ENCODE data around the gene KRTAP2-3.
"Not testable (repeated sequence)": the region's sequence is repeated elsewhere in the genome, so short reads cannot be mapped to it uniquely, and the experiment has no call there.

Gene KRTAP2-3

GRCh38 chr17:41064301-41064700 lies 4.4 kb upstream of the KRTAP2-3 start:
- H3K9ac ChIP-seq (ENCODE audit: low read depth, low read length) = no peak overlapping the region
- H3K4me1 ChIP-seq (ENCODE audit: control insufficient read depth, insufficient read depth, low read length) = no peaks in the 10 kb centered on the region
- H3K9me3 ChIP-seq (ENCODE audit: control insufficient read depth, insufficient read depth, low read length) = no peaks in the 10 kb centered on the region
- no peak overlapping the region for H3K4me3 ChIP-seq (ENCODE audit: low read depth, low read length)
- no peaks in the 10 kb centered on the region for H3K36me3 ChIP-seq (ENCODE audit: control insufficient read depth, insufficient read depth, low read length)
- H3K27me3 ChIP-seq (ENCODE audit: control insufficient read depth, insufficient read depth, low read length) = no peaks in the 10 kb centered on the region

GRCh38 chr17:41063449-41063848 lies 3.5 kb upstream of the KRTAP2-3 start:
- Histone ChIP-seq H3K4me3 (ENCODE audit: low read depth, low read length) (no peak overlapping the region), H3K9ac (ENCODE audit: low read depth, low read length) (no peak overlapping the region), H3K27me3 (ENCODE audit: control insufficient read depth, insufficient read depth, low read length) (no peaks in the 10 kb centered on the region), H3K9me3 (ENCODE audit: control insufficient read depth, insufficient read depth, low read length) (no peaks in the 10 kb centered on the region), H3K4me1 (ENCODE audit: control insufficient read depth, insufficient read depth, low read length) (no peaks in the 10 kb centered on the region), H3K36me3 (ENCODE audit: control insufficient read depth, insufficient read depth, low read length) (no peaks in the 10 kb centered on the region)

- Histone ChIP-seq H3K36me3 (ENCODE audit: control insufficient read depth, insufficient read depth, low read length) (no peaks in the 10 kb centered on the region), H3K27me3 (ENCODE audit: control insufficient read depth, insufficient read depth, low read length) (no peaks in the 10 kb centered on the region), H3K9me3 (ENCODE audit: control insufficient read depth, insufficient read depth, low read length) (no peaks in the 10 kb centered on the region), H3K4me1 (ENCODE audit: control insufficient read depth, insufficient read depth, low read length) (no peaks in the 10 kb centered on the region), H3K4me3 (ENCODE audit: low read depth, low read length) (no peak overlapping the region), H3K9ac (ENCODE audit: low read depth, low read length) (no peak overlapping the region)
Measured at GRCh38 chr17:41061964-41062363, 2.0 kb upstream of the KRTAP2-3 start.

- not testable (repeated sequence) for H3K4me1 ChIP-seq (ENCODE audit: control insufficient read depth, insufficient read depth, low read length); H3K36me3 ChIP-seq (ENCODE audit: control insufficient read depth, insufficient read depth, low read length); H3K9me3 ChIP-seq (ENCODE audit: control insufficient read depth, insufficient read depth, low read length); H3K4me3 ChIP-seq (ENCODE audit: low read depth, low read length); H3K27me3 ChIP-seq (ENCODE audit: control insufficient read depth, insufficient read depth, low read length); H3K9ac ChIP-seq (ENCODE audit: low read depth, low read length)
Measured at GRCh38 chr17:41059276-41060051, 450 bp downstream of the KRTAP2-3 start.

- Histone ChIP-seq H3K9me3 (ENCODE audit: control insufficient read depth, insufficient read depth, low read length) (no peaks in the 10 kb centered on the region), H3K27me3 (ENCODE audit: control insufficient read depth, insufficient read depth, low read length) (no peaks in the 10 kb centered on the region), H3K36me3 (ENCODE audit: control insufficient read depth, insufficient read depth, low read length) (no peaks in the 10 kb centered on the region), H3K9ac (ENCODE audit: low read depth, low read length) (no peak overlapping the region), H3K4me1 (ENCODE audit: control insufficient read depth, insufficient read depth, low read length) (no peaks in the 10 kb centered on the region), H3K4me3 (ENCODE audit: low read depth, low read length) (no peak overlapping the region)
Measured at GRCh38 chr17:41058741-41059140, 1.2 kb downstream of the KRTAP2-3 start.

- no peak overlapping the region for H3K9ac ChIP-seq (ENCODE audit: low read depth, low read length)
- no peaks in the 10 kb centered on the region for H3K36me3 ChIP-seq (ENCODE audit: control insufficient read depth, insufficient read depth, low read length)
Measured at GRCh38 chr17:41057547-41057946, 2.4 kb downstream of the KRTAP2-3 start.

GRCh38 chr17:41055130-41055529 lies 4.8 kb downstream of the KRTAP2-3 start, which contains the start of gene KRTAP2-2:
Gene KRTAP2-2 (minus strand): TSS chr17:41055230. CDS start chr17:41055211, 19 bp downstream.
- H3K36me3 ChIP-seq (ENCODE audit: control insufficient read depth, insufficient read depth, low read length); H3K27me3 ChIP-seq (ENCODE audit: control insufficient read depth, insufficient read depth, low read length); H3K9me3 ChIP-seq (ENCODE audit: control insufficient read depth, insufficient read depth, low read length); H3K4me1 ChIP-seq (ENCODE audit: control insufficient read depth, insufficient read depth, low read length); H3K4me3 ChIP-seq (ENCODE audit: low read depth, low read length); H3K9ac ChIP-seq (ENCODE audit: low read depth, low read length): not testable (repeated sequence)

More at GRCh38 chr17:41057547-41057946, 2.4 kb downstream of the KRTAP2-3 start:
- Histone ChIP-seq H3K27me3 (ENCODE audit: control insufficient read depth, insufficient read depth, low read length) (no peaks in the 10 kb centered on the region), H3K9me3 (ENCODE audit: control insufficient read depth, insufficient read depth, low read length) (no peaks in the 10 kb centered on the region), H3K4me3 (ENCODE audit: low read depth, low read length) (no peak overlapping the region), H3K4me1 (ENCODE audit: control insufficient read depth, insufficient read depth, low read length) (no peaks in the 10 kb centered on the region)

GRCh38 chr17:41054556-41054955 lies 5.4 kb downstream of the KRTAP2-3 start:
- H3K36me3 ChIP-seq (ENCODE audit: control insufficient read depth, insufficient read depth, low read length); H3K9me3 ChIP-seq (ENCODE audit: control insufficient read depth, insufficient read depth, low read length); H3K4me1 ChIP-seq (ENCODE audit: control insufficient read depth, insufficient read depth, low read length); H3K9ac ChIP-seq (ENCODE audit: low read depth, low read length); H3K4me3 ChIP-seq (ENCODE audit: low read depth, low read length); H3K27me3 ChIP-seq (ENCODE audit: control insufficient read depth, insufficient read depth, low read length): not testable (repeated sequence)

GRCh38 chr17:41054025-41054424 lies 5.9 kb downstream of the KRTAP2-3 start:
- H3K36me3 ChIP-seq (ENCODE audit: control insufficient read depth, insufficient read depth, low read length) = no peaks in the 10 kb centered on the region
- no peaks in the 10 kb centered on the region for H3K27me3 ChIP-seq (ENCODE audit: control insufficient read depth, insufficient read depth, low read length)
- H3K4me1 ChIP-seq (ENCODE audit: control insufficient read depth, insufficient read depth, low read length) = no peaks in the 10 kb centered on the region
- no peaks in the 10 kb centered on the region for H3K9me3 ChIP-seq (ENCODE audit: control insufficient read depth, insufficient read depth, low read length)
- no peak overlapping the region for H3K4me3 ChIP-seq (ENCODE audit: low read depth, low read length)
- no peak overlapping the region for H3K9ac ChIP-seq (ENCODE audit: low read depth, low read length)

- no peak overlapping the region for H3K9ac ChIP-seq (ENCODE audit: low read depth, low read length)
- no peak overlapping the region for H3K4me3 ChIP-seq (ENCODE audit: low read depth, low read length)
- H3K36me3 ChIP-seq (ENCODE audit: control insufficient read depth, insufficient read depth, low read length) = no peaks in the 10 kb centered on the region
- H3K4me1 ChIP-seq (ENCODE audit: control insufficient read depth, insufficient read depth, low read length) = no peaks in the 10 kb centered on the region
- no peaks in the 10 kb centered on the region for H3K27me3 ChIP-seq (ENCODE audit: control insufficient read depth, insufficient read depth, low read length)
- H3K9me3 ChIP-seq (ENCODE audit: control insufficient read depth, insufficient read depth, low read length) = no peaks in the 10 kb centered on the region
Measured at GRCh38 chr17:41052566-41052965, 7.3 kb downstream of the KRTAP2-3 start.

GRCh38 chr17:41049110-41049509 lies 10.8 kb downstream of the KRTAP2-3 start:
- H3K4me1 ChIP-seq (ENCODE audit: control insufficient read depth, insufficient read depth, low read length) = no peaks in the 10 kb centered on the region
- H3K9ac ChIP-seq (ENCODE audit: low read depth, low read length) = no peak overlapping the region
- H3K27me3 ChIP-seq (ENCODE audit: control insufficient read depth, insufficient read depth, low read length) = no peaks in the 10 kb centered on the region
- H3K4me3 ChIP-seq (ENCODE audit: low read depth, low read length) = no peak overlapping the region
- no peaks in the 10 kb centered on the region for H3K9me3 ChIP-seq (ENCODE audit: control insufficient read depth, insufficient read depth, low read length)
- H3K36me3 ChIP-seq (ENCODE audit: control insufficient read depth, insufficient read depth, low read length) = no peaks in the 10 kb centered on the region

- Histone ChIP-seq H3K4me3 (ENCODE audit: low read depth, low read length) (no peak overlapping the region), H3K27me3 (ENCODE audit: control insufficient read depth, insufficient read depth, low read length) (no peaks in the 10 kb centered on the region), H3K36me3 (ENCODE audit: control insufficient read depth, insufficient read depth, low read length) (no peaks in the 10 kb centered on the region), H3K9me3 (ENCODE audit: control insufficient read depth, insufficient read depth, low read length) (no peaks in the 10 kb centered on the region), H3K4me1 (ENCODE audit: control insufficient read depth, insufficient read depth, low read length) (no peaks in the 10 kb centered on the region), H3K9ac (ENCODE audit: low read depth, low read length) (no peak overlapping the region)
Measured at GRCh38 chr17:41048441-41048840, 11.5 kb downstream of the KRTAP2-3 start.

All from iPS-15b (cell line).